Kidney epithelial cell (primary cell): Measurements from ENCODE around the gene SETBP1. TPM values are rescaled to one million over a fixed set of nuclear protein-coding genes. Genes with fewer than 3 reads are reported as not detected.
A peak's percentile ranks its signal among the peaks of the same experiment; 100 is the strongest.

Experiments
- DNase-seq: peaks from one replicate; pipeline ENCODE4 v3.0.0-alpha.2; 2010; ENCODE audit warnings: low read depth
- H3K27me3 ChIP-seq: 2 replicates; pipeline ENCODE4 v1.6.0; 2011; ENCODE audit warnings: low read length; ENCODE audit not compliant: control insufficient read depth, insufficient read depth
- H3K36me3 ChIP-seq: 2 replicates; pipeline ENCODE4 v1.5.1; 2011; ENCODE audit warnings: low read length; ENCODE audit not compliant: control insufficient read depth, insufficient read depth
- H3K4me3 ChIP-seq: 2 replicates; pipeline ENCODE4 v1.5.1; 2011; ENCODE audit warnings: low read depth, mild to moderate bottlenecking, control low read depth, low read length
- total RNA-seq: library from RNA; depleted of rRNA; stranded (reverse); fragments of >200 nt; gene quantifications from 2 replicates; pipeline ENCODE4 v1.2.3, GENCODE V29; 2015
- TF ChIP-seq, protein P1 (sequence below): IDR thresholded peaks from 2 replicates; pipeline ENCODE4 v1.5.1; 2011; ENCODE audit warnings: mild to moderate bottlenecking, moderate library complexity, low read length, control low read depth, inconsistent platforms; ENCODE audit not compliant: insufficient read depth, poor library complexity, severe bottlenecking

Gene SETBP1
- total RNA-seq, 1 donor from 2014 or later = 2.9 TPM

GRCh38 chr18:44823286-44823685 lies 142.6 kb downstream of the SETBP1 start:
- H3K27me3 ChIP-seq = no peaks in the 10 kb centered on the region
- TF ChIP-seq, protein P1, sequence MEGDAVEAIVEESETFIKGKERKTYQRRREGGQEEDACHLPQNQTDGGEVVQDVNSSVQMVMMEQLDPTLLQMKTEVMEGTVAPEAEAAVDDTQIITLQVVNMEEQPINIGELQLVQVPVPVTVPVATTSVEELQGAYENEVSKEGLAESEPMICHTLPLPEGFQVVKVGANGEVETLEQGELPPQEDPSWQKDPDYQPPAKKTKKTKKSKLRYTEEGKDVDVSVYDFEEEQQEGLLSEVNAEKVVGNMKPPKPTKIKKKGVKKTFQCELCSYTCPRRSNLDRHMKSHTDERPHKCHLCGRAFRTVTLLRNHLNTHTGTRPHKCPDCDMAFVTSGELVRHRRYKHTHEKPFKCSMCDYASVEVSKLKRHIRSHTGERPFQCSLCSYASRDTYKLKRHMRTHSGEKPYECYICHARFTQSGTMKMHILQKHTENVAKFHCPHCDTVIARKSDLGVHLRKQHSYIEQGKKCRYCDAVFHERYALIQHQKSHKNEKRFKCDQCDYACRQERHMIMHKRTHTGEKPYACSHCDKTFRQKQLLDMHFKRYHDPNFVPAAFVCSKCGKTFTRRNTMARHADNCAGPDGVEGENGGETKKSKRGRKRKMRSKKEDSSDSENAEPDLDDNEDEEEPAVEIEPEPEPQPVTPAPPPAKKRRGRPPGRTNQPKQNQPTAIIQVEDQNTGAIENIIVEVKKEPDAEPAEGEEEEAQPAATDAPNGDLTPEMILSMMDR = no peak
- no peak overlapping the region for H3K4me3 ChIP-seq
- no peak for DNase-seq
- no peaks in the 10 kb centered on the region for H3K36me3 ChIP-seq

- DNase-seq = no peak
- Histone ChIP-seq H3K36me3 (no peaks in the 10 kb centered on the region), H3K4me3 (no peak overlapping the region), H3K27me3 (no peaks in the 10 kb centered on the region)
- TF ChIP-seq, protein P1 = no peak
Measured at GRCh38 chr18:44823782-44824181, 143.1 kb downstream of the SETBP1 start.

DNA sequence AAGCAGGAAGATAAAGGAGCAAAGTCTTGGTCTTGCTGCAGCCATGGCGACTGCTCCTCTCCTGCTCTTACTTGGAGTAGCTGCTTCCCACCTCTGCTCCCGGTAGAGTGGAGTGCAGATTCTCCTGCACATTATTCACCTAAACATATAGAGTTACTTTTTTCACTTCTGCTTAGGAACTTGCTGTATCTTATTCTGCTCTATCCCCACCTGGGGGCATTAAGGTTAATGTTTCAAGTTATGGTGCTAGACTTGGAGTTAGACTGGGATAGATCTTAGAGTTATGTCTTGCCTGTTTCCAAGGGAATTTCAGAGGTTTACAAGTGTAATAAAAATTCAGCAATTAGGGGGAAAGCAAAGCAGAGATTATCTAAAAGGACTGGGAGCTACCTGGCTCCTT lies 144.2 kb downstream of the SETBP1 start:
- H3K36me3 ChIP-seq = no peaks in the 10 kb centered on the region
- no peaks in the 10 kb centered on the region for H3K27me3 ChIP-seq
- TF ChIP-seq, protein P1 = no peak
- H3K4me3 ChIP-seq = no peak overlapping the region
- DNase-seq = no peak

DNA sequence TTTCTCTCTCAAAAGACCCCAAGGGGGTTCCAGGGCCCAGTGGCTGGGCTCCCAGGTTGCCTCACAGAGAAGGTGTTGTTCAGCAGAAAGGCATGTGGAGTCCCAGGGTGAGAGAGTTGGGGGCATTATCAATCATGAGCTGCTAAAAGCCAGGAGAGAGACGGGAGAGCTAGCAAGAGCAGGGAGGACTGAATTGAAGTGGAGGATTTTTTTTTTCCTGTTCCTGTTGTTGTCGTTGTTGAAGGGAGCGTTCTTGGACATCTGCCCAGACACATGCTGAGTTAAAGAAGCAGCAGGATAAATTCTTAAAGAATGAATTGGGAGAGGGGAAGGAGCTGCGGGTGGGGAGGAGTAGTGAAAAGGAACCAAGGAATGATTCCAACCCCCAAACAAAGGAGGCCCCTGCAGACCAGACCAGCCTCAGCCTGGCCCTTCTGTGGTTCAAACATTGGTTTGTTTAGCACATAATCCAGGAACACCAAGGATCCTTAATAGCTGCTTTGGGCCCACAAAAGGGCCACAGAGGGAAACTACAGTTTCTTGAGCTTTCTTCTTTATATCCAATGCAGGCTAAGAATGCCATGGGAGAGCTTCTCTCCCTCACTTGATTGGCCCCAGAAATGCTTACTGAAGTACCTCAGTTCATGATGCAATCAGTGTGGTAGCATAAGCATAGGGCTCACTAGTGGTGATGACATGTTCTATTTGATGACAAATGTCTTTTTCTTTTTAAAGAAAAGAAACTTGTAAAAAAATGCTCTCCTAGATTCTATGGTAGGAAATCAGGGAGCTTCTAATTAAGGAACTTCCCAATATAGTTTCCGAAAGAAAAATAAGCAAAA lies 146.0 kb downstream of the SETBP1 start:
- Histone ChIP-seq H3K4me3 (no peak overlapping the region), H3K36me3 (no peaks in the 10 kb centered on the region), H3K27me3 (no peaks in the 10 kb centered on the region)
- TF ChIP-seq, protein P1 = no peak
- peak; percentile 73 for DNase-seq

GRCh38 chr18:44828080-44828479 lies 147.4 kb downstream of the SETBP1 start:
- H3K36me3 ChIP-seq = no peaks in the 10 kb centered on the region
- TF ChIP-seq, protein P1 = no peak
- no peak for DNase-seq

DNA sequence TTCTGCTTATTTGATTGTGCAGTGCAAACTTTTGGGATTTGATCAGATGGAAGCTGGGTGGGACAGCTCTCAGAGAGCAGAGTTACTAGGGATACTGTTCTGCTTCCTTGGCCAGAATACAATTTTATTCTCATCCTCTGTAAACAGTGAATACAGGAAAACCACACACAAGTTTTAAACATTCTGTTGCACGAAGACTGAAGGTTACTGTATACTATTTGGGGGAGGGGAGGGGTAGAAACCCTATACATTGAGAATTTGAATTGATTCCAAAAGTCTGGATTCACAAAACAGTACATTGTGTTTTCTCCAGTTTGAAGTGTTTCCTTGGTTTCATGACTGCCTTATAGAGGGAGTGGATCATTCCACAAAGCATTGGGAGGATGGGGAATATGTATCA lies 149.9 kb downstream of the SETBP1 start:
- H3K36me3 ChIP-seq = no peaks in the 10 kb centered on the region
- TF ChIP-seq, protein P1 = no peak
- no peak for DNase-seq
- no peak overlapping the region for H3K4me3 ChIP-seq
- H3K27me3 ChIP-seq = no peaks in the 10 kb centered on the region

More at GRCh38 chr18:44828080-44828479, 147.4 kb downstream of the SETBP1 start:
- H3K27me3 ChIP-seq = no peaks in the 10 kb centered on the region
- H3K4me3 ChIP-seq = no peak overlapping the region
